Measurements from ENCODE around the gene RAB4A.

RAB4A gene

GRCh38 chr1:229229721-229230139 lies 41.2 kb upstream of the RAB4A start:
- H3K4me3 ChIP-seq (ENCODE audit: low read length), result no peak overlapping the region
- H3F3A ChIP-seq (ENCODE audit: insufficient read depth, low read length), result no peaks in the 10 kb centered on the region
- H3K36me3 ChIP-seq (replicated peaks; ENCODE audit: insufficient read depth, low read length), result no peaks in the 10 kb centered on the region
- H3K27me3 ChIP-seq (replicated peaks; ENCODE audit: insufficient read depth, low read length), result no peaks in the 10 kb centered on the region
- H3K27ac ChIP-seq (ENCODE audit: low read length), result no peak overlapping the region
- DNase-seq, result peak; percentile 35
- TF ChIP-seq CTCF (IDR thresholded peaks at IDR 0.05; ENCODE audit: low read length), result no peak
- no peak for TF ChIP-seq EZH2phosphoT487 (IDR thresholded peaks at IDR 0.05; ENCODE audit: low read length)
- TF ChIP-seq EZH2 (optimal IDR thresholded peaks at IDR 0.05; ENCODE audit: low read depth, low read length), result no peak
- no peaks in the 10 kb centered on the region for H3K9me2 ChIP-seq (replicated peaks; ENCODE audit: insufficient read depth, low read length)
- no peak overlapping the region for H3K4me2 ChIP-seq (ENCODE audit: low read depth, low read length)
- H3K79me2 ChIP-seq (ENCODE audit: low read length), result no peaks in the 10 kb centered on the region
- H3K9me3 ChIP-seq (replicated peaks; ENCODE audit: insufficient read depth, low read length), result no peaks in the 10 kb centered on the region
- H3K4me1 ChIP-seq (ENCODE audit: low read length), result no peaks in the 10 kb centered on the region
- no peaks in the 10 kb centered on the region for H4K20me1 ChIP-seq (ENCODE audit: insufficient read depth, low read length)
- H2AFZ ChIP-seq (ENCODE audit: low read length), result no peak overlapping the region
- no peak overlapping the region for H3K9ac ChIP-seq (ENCODE audit: low read length)

- H2AFZ ChIP-seq (ENCODE audit: low read length), result no peak overlapping the region
- no peak for DNase-seq
Measured at GRCh38 chr1:229230140-229230892, 40.6 kb upstream of the RAB4A start.

GRCh38 chr1:229230893-229231753 lies 39.8 kb upstream of the RAB4A start:
- Histone ChIP-seq H3K4me1 (ENCODE audit: low read length) (no peaks in the 10 kb centered on the region), H3K9ac (ENCODE audit: low read length) (no peak overlapping the region), H3K9me2 (replicated peaks; ENCODE audit: insufficient read depth, low read length) (no peaks in the 10 kb centered on the region), H3K4me2 (ENCODE audit: low read depth, low read length) (no peak overlapping the region), H4K20me1 (ENCODE audit: insufficient read depth, low read length) (no peaks in the 10 kb centered on the region), H3F3A (ENCODE audit: insufficient read depth, low read length) (no peaks in the 10 kb centered on the region), H3K79me2 (ENCODE audit: low read length) (no peaks in the 10 kb centered on the region), H3K9me3 (replicated peaks; ENCODE audit: insufficient read depth, low read length) (no peaks in the 10 kb centered on the region), H3K4me3 (ENCODE audit: low read length) (no peak overlapping the region), H3K27me3 (replicated peaks; ENCODE audit: insufficient read depth, low read length) (no peaks in the 10 kb centered on the region), H3K27ac (ENCODE audit: low read length) (no peak overlapping the region), H3K36me3 (replicated peaks; ENCODE audit: insufficient read depth, low read length) (no peaks in the 10 kb centered on the region), H2AFZ (ENCODE audit: low read length) (no peak overlapping the region)
- TF ChIP-seq CTCF (IDR thresholded peaks at IDR 0.05; ENCODE audit: low read length) (no peak), EZH2phosphoT487 (IDR thresholded peaks at IDR 0.05; ENCODE audit: low read length) (no peak), EZH2 (optimal IDR thresholded peaks at IDR 0.05; ENCODE audit: low read depth, low read length) (no peak)
- DNase-seq, result no peak

More at GRCh38 chr1:229230140-229230892, 40.6 kb upstream of the RAB4A start:
- no peaks in the 10 kb centered on the region for H4K20me1 ChIP-seq (ENCODE audit: insufficient read depth, low read length)
- no peaks in the 10 kb centered on the region for H3K79me2 ChIP-seq (ENCODE audit: low read length)
- H3K27me3 ChIP-seq (replicated peaks; ENCODE audit: insufficient read depth, low read length), result no peaks in the 10 kb centered on the region
- TF ChIP-seq EZH2 (optimal IDR thresholded peaks at IDR 0.05; ENCODE audit: low read depth, low read length) (no peak), CTCF (IDR thresholded peaks at IDR 0.05; ENCODE audit: low read length) (no peak), EZH2phosphoT487 (IDR thresholded peaks at IDR 0.05; ENCODE audit: low read length) (no peak)
- no peaks in the 10 kb centered on the region for H3F3A ChIP-seq (ENCODE audit: insufficient read depth, low read length)
- no peak overlapping the region for H3K4me3 ChIP-seq (ENCODE audit: low read length)
- no peaks in the 10 kb centered on the region for H3K4me1 ChIP-seq (ENCODE audit: low read length)
- H3K4me2 ChIP-seq (ENCODE audit: low read depth, low read length), result no peak overlapping the region
- H3K9me3 ChIP-seq (replicated peaks; ENCODE audit: insufficient read depth, low read length), result no peaks in the 10 kb centered on the region
- no peaks in the 10 kb centered on the region for H3K36me3 ChIP-seq (replicated peaks; ENCODE audit: insufficient read depth, low read length)
- no peak overlapping the region for H3K9ac ChIP-seq (ENCODE audit: low read length)
- H3K27ac ChIP-seq (ENCODE audit: low read length), result no peak overlapping the region
- H3K9me2 ChIP-seq (replicated peaks; ENCODE audit: insufficient read depth, low read length), result no peaks in the 10 kb centered on the region

All from MM.1S (cell line).